Hepatocyte (in vitro differentiated cells): ENCODE measurements around the gene TCEAL5. TPM values are rescaled to one million over a fixed set of nuclear protein-coding genes. Genes with fewer than 3 reads are reported as not detected.

Experiments
- DNase-seq: peaks from one replicate; pipeline ENCODE4 v3.0.0-alpha.2; 2016; ENCODE audit warnings: low spot score
- H2AFZ ChIP-seq: fragments of 200-600 bp; sonication (generic); 2 replicates; pipeline ENCODE4 v1.6.0; 2016; ENCODE audit warnings: antibody characterized with exemption, mild to moderate bottlenecking
- H3K27ac ChIP-seq: fragments of 200-600 bp; sonication (generic); 2 replicates; pipeline ENCODE4 v1.5.1; 2016; ENCODE audit warnings: mild to moderate bottlenecking
- H3K27me3 ChIP-seq: fragments of 200-600 bp; sonication (generic); 2 replicates; pipeline ENCODE4 v1.6.1; 2016
- H3K36me3 ChIP-seq: fragments of 200-600 bp; sonication (generic); replicated peaks from 2 replicates; pipeline ENCODE4 v1.5.1; 2016; ENCODE audit warnings: low read depth; ENCODE audit not compliant: insufficient read depth
- H3K4me1 ChIP-seq: fragments of 200-600 bp; sonication (generic); 2 replicates; pipeline ENCODE4 v1.5.1; 2016; ENCODE audit warnings: mild to moderate bottlenecking, moderate library complexity; ENCODE audit not compliant: insufficient read depth
- H3K4me2 ChIP-seq: fragments of 200-600 bp; sonication (generic); 2 replicates; pipeline ENCODE4 v1.6.0; 2016
- H3K4me3 ChIP-seq: fragments of 200-600 bp; sonication (generic); 2 replicates; pipeline ENCODE4 v1.5.1; 2016; ENCODE audit warnings: mild to moderate bottlenecking
- H3K79me2 ChIP-seq: fragments of 200-600 bp; sonication (generic); 2 replicates; pipeline ENCODE4 v1.6.0; 2017; ENCODE audit warnings: mild to moderate bottlenecking
- H3K9me2 ChIP-seq: fragments of 200-600 bp; sonication (generic); replicated peaks from 2 replicates; pipeline ENCODE4 v1.6.0; 2017; ENCODE audit warnings: mild to moderate bottlenecking; ENCODE audit not compliant: insufficient read depth
- H3K9me3 ChIP-seq: fragments of 200-600 bp; sonication (generic); 2 replicates; pipeline ENCODE4 v1.5.1; 2016; ENCODE audit warnings: low read depth, mild to moderate bottlenecking
- H4K20me1 ChIP-seq: fragments of 200-600 bp; sonication (generic); 2 replicates; pipeline ENCODE4 v1.6.0; 2016; ENCODE audit warnings: mild to moderate bottlenecking; ENCODE audit not compliant: insufficient read depth, poor library complexity, severe bottlenecking
- CTCF ChIP-seq: fragments of 200-600 bp; sonication (generic); IDR thresholded peaks from 2 replicates; pipeline ENCODE4 v1.5.1; 2016; ENCODE audit warnings: antibody characterized with exemption, mild to moderate bottlenecking; ENCODE audit not compliant: poor library complexity
- EZH2 ChIP-seq: fragments of 200-600 bp; sonication (generic); IDR thresholded peaks from 2 replicates; pipeline ENCODE4 v1.6.1; 2016; ENCODE audit warnings: antibody characterized with exemption, mild to moderate bottlenecking, borderline replicate concordance
- EZH2phosphoT487 ChIP-seq: fragments of 200-600 bp; sonication (generic); IDR thresholded peaks from one replicate; pipeline ENCODE4 v1.6.1; 2018; ENCODE audit warnings: antibody characterized with exemption, mild to moderate bottlenecking, low read depth, moderate library complexity; ENCODE audit not compliant: unreplicated experiment, severe bottlenecking
- WGBS: methylation state at CpG from one replicate; pipeline ENCODE4 v1.1.6; 2016; ENCODE audit warnings: low lambda C conversion rate; ENCODE audit errors: missing lambda C conversion rate; 5-methylcytosine and 5-hydroxymethylcytosine counted together
- polyA plus RNA-seq: library from polyadenylated mRNA; unstranded; fragments of >200 nt; fragmentation: Nextera tagmentation; extraction: Ambion mirVana; gene quantifications from 2 replicates; pipeline ENCODE4 v1.2.1, GENCODE V29; 2016
- total RNA-seq: library from RNA; depleted of rRNA; stranded (reverse); fragments of >200 nt; gene quantifications from 2 replicates; pipeline ENCODE4 v1.2.3, GENCODE V29; 2014

Gene TCEAL5
- total and polyA plus RNA-seq, 2 experiments from 2014 or later, result 0.17 TPM; not detected in 1

- Histone ChIP-seq H3K27ac (no peak overlapping the region), H3K4me3 (no peak overlapping the region), H3K9me3 (no peaks in the 10 kb centered on the region), H3K4me1 (no peaks in the 10 kb centered on the region), H2AFZ (no peak overlapping the region), H3K4me2 (no peak overlapping the region), H3K79me2 (no peaks in the 10 kb centered on the region), H3K27me3 (no peaks in the 10 kb centered on the region), H3K9me2 (no peaks in the 10 kb centered on the region), H3K36me3 (no peaks in the 10 kb centered on the region), H4K20me1 (no peaks in the 10 kb centered on the region)
- WGBS, result 88% methylated on average over 1 of the region's 1 CpG
- no peak for DNase-seq
- TF ChIP-seq EZH2, result no peak
- no peak for TF ChIP-seq EZH2phosphoT487
- TF ChIP-seq CTCF, result no peak
Observed at GRCh38 chrX:103279624-103280023, 3.1 kb upstream of the TCEAL5 start.

- Histone ChIP-seq H3K4me2 (no peak overlapping the region), H3K79me2 (no peaks in the 10 kb centered on the region), H3K9me3 (no peaks in the 10 kb centered on the region), H2AFZ (no peak overlapping the region), H3K4me1 (no peaks in the 10 kb centered on the region), H3K9me2 (no peaks in the 10 kb centered on the region), H3K27me3 (no peaks in the 10 kb centered on the region), H3K27ac (no peak overlapping the region), H4K20me1 (no peaks in the 10 kb centered on the region), H3K4me3 (no peak overlapping the region), H3K36me3 (no peaks in the 10 kb centered on the region)
- no peak for DNase-seq
- TF ChIP-seq CTCF (no peak), EZH2 (no peak), EZH2phosphoT487 (no peak)
- WGBS, result 81% methylated on average over 16 of the region's 23 CpGs
Observed at GRCh38 chrX:103275947-103276567, 493 bp downstream of the TCEAL5 start.

DNA sequence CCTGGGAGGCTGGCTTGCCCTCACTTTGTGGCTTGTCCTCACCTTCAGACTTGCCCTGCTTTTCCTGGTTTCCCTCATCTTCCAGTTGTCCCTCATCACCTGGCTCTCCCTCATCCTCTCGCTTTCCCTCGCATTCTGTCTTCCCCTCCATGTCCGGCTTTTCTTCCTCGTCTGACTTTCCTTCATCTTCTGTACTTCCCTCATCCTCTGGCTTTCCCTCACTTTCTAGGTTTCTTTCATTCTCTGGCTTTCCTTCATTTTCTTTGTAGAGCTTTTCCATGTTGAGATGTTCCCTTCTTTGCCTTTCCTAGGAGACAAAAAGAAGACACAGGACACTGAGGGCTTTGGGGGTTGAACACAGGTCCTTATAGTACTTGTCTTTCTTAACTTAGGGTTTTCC, 2.3 kb downstream of the TCEAL5 start:
- no peak overlapping the region for H3K4me2 ChIP-seq
- H3K79me2 ChIP-seq, result no peaks in the 10 kb centered on the region
- no peak overlapping the region for H3K4me3 ChIP-seq
- no peak overlapping the region for H2AFZ ChIP-seq
- no peak for DNase-seq
- no peaks in the 10 kb centered on the region for H3K27me3 ChIP-seq
- WGBS, result 98% methylated on average over 4 of the region's 4 CpGs
- TF ChIP-seq EZH2 (no peak), EZH2phosphoT487 (no peak), CTCF (no peak)
- no peak overlapping the region for H3K27ac ChIP-seq
- no peaks in the 10 kb centered on the region for H3K4me1 ChIP-seq
- H4K20me1 ChIP-seq, result no peaks in the 10 kb centered on the region
- H3K36me3 ChIP-seq, result no peaks in the 10 kb centered on the region
- H3K9me3 ChIP-seq, result no peaks in the 10 kb centered on the region
- no peaks in the 10 kb centered on the region for H3K9me2 ChIP-seq

- Histone ChIP-seq H3K36me3 (no peaks in the 10 kb centered on the region), H3K79me2 (peaks cover 8% of the 10 kb centered on the region), H4K20me1 (no peaks in the 10 kb centered on the region), H2AFZ (no peak overlapping the region), H3K9me2 (no peaks in the 10 kb centered on the region), H3K9me3 (no peaks in the 10 kb centered on the region), H3K4me3 (no peak overlapping the region), H3K27me3 (no peaks in the 10 kb centered on the region), H3K4me1 (no peaks in the 10 kb centered on the region), H3K4me2 (no peak overlapping the region), H3K27ac (peak overlapping the region; percentile 18)
- no peak for TF ChIP-seq CTCF
- no peak for TF ChIP-seq EZH2phosphoT487
- TF ChIP-seq EZH2, result no peak
- DNase-seq, result no peak
Observed at GRCh38 chrX:103258275-103258674, 18.3 kb downstream of the TCEAL5 start.
